ENCODE measurements around the gene TTC3.

TTC3 gene

DNA sequence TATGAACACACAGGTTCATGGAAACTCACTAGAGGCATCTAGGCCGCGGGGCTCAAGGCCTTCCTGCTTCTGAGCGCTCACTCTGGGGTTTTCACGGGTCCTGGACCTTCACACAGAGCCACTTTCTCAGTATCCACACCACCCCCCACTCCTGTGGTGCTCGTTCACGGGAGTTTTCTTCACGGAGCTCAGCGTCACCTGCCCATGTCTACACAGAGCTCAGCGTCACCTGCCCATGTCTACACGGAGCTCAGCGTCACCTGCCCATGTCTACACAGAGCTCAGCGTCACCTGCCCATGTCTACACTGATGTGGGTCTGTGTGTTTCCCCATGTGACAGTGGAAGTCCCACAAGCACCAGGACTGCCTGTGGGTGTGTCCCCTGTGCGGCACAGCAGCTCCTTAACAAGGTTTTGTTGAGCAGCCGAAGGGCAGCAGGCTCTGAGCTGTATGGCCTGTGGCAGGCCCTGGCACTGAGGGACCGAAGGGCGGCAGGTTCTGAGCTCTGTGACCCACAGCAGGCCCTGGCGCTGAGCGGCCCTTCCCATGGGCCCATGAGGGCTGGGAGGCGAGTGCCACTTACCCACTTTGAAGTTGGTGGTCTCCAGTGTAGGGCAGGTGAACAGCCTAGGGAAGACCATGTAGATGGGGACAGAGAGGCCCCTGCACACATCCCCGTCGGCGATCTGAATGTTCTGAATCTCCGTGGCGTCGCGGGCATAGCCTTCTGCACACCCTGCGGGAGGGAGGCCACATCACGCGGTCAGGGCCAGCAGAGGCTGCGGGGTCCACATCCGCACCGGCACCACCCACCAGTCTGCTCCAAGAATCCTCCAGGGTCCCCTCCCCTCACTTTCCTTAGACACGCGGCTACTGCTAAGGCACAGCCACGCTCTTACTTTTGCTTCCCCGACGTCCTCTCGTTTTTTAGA lies 154.3 kb downstream of the TTC3 start:
- DNase-seq, result no peak

DNA sequence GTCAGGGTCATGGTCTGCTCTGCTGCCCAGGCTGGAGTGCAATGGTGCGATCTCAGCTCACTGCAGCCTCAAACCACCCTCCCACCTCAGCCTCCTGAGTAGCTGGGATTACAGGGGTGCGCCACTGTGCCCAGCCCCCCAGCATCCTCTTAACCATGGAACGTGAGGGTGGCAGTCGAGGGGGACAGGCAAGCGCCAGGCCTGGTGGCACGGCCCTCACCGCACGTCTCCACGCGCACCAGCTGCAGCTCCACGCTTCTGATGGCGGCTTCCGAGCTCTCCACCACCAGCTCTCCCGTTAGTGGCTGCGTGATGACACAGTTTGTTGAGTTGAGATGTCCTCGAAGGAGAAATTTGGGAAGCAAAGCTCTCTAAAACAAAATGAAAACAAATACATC lies 154.9 kb downstream of the TTC3 start:
- no peak for DNase-seq

DNA sequence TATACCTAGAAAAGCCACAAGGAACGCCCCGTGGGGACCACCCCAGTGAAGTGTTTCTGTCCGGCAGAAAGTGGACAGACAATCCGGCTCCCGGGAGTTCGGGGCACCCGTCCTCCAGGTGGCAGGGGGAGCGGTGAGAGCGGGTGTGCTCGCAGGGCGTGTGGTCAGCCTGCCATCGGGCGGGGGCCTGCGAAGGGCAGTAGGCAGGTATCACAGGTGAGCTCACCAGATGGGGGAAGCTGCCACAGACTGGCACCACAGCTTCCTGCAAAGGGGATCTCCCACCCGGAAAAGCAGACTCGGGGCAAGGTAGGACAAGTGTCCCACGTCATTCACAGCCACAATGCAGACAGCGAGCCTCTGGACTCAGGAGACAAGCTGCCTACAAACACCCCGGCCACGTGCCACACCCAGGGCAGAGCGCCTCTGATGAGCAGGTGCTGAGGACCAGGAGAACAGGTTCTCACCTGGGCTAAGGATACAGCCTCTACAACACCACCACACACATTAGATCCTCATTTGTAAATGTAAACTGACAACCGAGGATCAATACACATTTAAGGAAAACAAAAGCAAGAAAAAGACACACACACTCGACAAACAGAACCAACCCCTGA lies 157.7 kb downstream of the TTC3 start:
- DNase-seq, result no peak

DNA sequence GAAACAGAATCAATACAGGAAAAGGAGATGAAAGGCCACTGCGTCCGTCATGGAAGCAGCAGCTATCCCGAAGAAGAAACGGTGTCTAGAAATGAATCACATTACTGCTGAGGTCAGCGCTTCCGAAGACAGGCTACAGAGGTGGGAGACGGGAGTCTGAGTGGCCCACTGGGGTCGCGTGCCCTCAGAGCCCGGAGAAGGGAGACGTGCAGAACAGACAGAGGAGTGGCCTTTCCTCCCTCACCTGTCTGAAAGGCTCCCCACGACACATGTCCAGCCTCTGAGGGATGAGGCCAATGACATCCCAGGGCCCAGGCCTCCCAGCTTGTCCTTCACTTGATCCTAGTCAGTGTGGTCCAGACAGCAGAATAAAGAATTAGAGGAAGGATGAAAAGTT lies 158.2 kb downstream of the TTC3 start:
- no peak for DNase-seq

DNA sequence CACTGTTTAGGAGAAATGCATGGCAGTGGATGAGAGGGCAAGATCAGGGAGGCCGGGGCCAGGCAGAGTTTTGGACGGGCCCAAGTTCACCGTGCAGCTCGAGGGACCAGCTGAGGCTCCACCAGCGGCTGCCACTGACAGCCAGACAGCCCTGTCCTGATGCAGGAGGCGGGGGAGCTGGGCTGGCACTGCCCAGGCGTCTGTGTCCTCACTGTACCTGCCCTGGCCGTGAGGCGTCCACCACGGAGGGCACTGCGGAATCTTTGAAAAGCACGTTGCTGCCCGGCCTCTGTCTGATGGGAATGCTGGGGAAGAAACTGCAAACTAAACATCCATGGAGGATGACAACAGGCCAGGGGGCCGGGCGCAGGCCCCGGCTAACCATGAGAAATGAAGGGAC lies 158.6 kb downstream of the TTC3 start:
- no peak for DNase-seq

- no peak for DNase-seq
Measured at GRCh38 chr21:37232274-37233018, 159.4 kb downstream of the TTC3 start.

GRCh38 chr21:37233551-37234146 lies 160.6 kb downstream of the TTC3 start:
- DNase-seq, result no peak

DNA sequence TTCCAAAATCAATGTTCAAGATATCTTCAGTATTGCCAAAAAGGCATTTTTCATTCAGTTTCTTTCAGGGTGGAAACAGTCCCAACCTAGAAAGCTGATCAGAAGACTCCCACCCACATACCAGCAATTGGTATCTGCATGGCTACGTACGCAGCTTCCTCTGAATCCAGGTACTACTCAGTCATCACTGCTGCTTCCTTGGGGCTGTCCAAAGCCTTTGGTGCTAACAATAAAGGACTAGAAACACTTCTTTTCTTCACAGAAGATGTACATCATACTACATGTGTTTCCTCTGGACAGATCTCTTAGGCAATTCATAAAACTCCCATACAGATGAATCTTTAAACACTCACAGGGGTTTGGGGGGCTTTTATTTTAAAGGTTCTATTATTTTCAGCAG lies 164.3 kb downstream of the TTC3 start:
- DNase-seq, result no peak

DNA sequence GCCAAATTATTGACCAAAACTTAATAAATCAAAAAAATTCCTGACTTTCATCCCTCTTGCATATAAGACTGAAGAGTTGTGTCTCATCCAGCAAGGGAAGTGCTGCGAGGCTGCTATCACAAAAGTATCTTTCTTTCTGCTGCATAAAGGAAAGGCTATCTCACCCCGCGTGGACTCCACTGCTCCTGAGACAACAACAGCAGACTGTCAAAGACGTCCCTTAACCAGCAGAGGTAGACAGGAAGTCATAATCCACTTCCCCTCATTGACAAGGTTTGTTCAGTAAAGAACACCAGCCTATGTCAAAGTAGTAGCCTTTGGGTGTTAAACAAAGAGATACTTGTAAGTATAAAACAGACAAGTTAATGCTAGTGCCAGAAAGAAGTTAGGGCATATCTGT lies 164.7 kb downstream of the TTC3 start:
- DNase-seq, result no peak

GRCh38 chr21:37240978-37241377 lies 167.9 kb downstream of the TTC3 start:
- DNase-seq, result no peak

- no peak for DNase-seq
Measured at GRCh38 chr21:37241426-37241825, 168.4 kb downstream of the TTC3 start.

GRCh38 chr21:37243961-37244360 lies 170.9 kb downstream of the TTC3 start:
- no peak for DNase-seq

DNA sequence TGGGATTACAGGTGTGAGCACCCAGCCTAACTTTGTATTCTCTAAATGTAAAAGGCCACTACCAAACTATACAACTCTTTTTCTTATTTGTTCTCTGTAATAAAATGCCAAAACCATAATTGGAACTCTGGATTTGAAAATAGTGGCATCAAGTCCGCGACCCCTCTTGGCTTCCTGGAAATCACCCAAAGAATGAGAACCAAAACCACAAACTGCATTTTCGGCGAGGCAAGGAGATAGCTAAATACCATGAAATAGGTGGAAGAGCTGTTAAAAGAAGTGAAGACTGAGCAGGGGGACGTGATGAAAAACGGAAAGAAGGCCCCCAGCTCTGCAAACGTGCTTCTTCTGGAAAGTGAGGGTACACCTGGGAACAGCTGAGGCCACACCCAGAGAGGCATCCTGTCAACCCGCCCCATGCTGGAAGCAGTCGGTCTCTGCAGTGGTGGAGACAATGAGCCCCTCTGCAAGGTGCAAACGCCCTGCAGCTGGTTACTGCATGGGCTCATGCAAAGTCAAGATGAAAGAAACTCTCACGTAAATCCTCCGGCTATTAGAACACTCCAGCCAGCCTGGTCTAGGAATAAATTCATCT lies 171.5 kb downstream of the TTC3 start:
- no peak for DNase-seq

- DNase-seq, result no peak
Measured at GRCh38 chr21:37245151-37245550, 172.1 kb downstream of the TTC3 start.

DNA sequence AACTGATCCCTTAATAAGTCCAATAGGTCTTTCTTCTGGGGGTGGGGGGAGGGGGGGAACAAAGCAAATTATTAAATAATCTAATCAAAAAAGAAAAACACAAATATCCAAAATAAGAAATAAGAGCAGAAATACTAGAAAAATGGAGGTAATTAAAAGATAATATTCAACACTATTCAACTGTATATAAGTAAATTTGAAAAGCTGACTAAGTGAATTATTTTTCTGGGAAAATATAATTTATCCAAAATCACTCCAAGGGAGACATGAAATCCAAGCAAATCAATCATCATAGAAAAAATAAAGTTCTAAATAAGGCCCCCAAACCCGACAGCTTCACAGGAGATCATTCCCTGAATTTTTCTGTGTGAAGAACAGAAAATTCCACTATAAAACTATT lies 175.2 kb downstream of the TTC3 start:
- no peak for DNase-seq

DNA sequence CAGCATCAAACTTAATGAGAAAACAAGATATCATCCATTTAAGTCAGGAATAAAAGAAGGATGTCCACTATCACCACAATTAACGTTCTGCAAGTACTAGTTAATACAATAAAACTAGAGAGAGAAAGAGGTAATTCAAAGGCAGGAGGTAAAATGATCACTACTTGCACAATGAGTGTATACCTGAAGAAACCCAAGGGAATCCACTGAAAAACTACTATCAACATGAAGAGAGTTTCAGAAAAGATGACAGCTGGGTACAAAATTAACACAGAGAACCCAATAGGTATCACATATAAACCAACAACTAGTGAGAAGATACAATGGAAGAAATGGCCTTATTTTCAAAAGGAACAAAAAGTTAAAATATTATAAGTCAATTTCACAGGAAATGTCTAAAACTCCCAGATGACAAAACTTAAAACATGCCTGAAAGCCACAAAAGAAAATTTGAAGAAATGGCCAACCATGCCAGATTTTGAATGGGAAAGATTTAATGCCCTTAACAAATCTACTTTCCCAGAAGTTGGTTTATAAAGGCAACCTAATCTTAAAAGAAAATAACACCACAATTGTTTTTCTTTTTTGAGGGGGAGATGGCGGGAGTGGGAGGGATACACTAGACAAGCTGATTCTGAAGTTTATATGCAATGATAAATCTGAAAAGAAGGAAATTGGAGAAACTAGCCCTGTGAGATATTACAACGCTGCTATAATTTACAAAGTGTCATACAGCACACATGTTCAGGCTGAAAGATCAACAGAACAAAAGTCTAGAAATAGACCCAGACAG lies 176.3 kb downstream of the TTC3 start:
- no peak for DNase-seq

GRCh38 chr21:37251294-37251634 lies 178.2 kb downstream of the TTC3 start:
- DNase-seq, result no peak
